H1 (cell line): ENCODE data around the gene LEUTX.
A peak's percentile ranks its signal among the peaks of the same experiment; 100 is the strongest.

ENCODE experiments used
- BRCA1 ChIP-seq: IDR thresholded peaks from 2 replicates; pipeline ENCODE4 v1.6.1; 2012; ENCODE audit warnings: low read depth, low read length, improper control_type of control experiment
- CEBPB ChIP-seq: IDR thresholded peaks from 2 replicates; pipeline ENCODE4 v1.6.1; 2012; ENCODE audit warnings: low read depth, low read length
- EZH2 ChIP-seq: fragments of 200-600 bp; sonication (generic); IDR thresholded peaks from 2 replicates; pipeline ENCODE4 v1.7.1; 2012; ENCODE audit warnings: low read depth, mild to moderate bottlenecking, moderate library complexity, low read length, inconsistent platforms; ENCODE audit not compliant: severe bottlenecking
- GABPA ChIP-seq: IDR thresholded peaks from 2 replicates; pipeline ENCODE4 v1.6.1; 2011; ENCODE audit warnings: mild to moderate bottlenecking, low read length, moderate library complexity, borderline replicate concordance; ENCODE audit not compliant: insufficient read depth
- JUND ChIP-seq: IDR thresholded peaks from 2 replicates; pipeline ENCODE4 v1.6.1; 2011; ENCODE audit warnings: mild to moderate bottlenecking, improper control_type of control experiment, low read length
- KDM4A ChIP-seq: IDR thresholded peaks from one replicate; pipeline ENCODE4 v1.7.1; 2012; ENCODE audit warnings: low read depth, mild to moderate bottlenecking, moderate library complexity, low read length, inconsistent platforms; ENCODE audit not compliant: severe bottlenecking
- POLR2A ChIP-seq, 2 experiments: IDR thresholded peaks; 1 replicate in 1 of 2; 2 replicates in 1 of 2; pipeline ENCODE4 v1.6.1; 2011; ENCODE audit warnings: low read depth in 2 of 2, low read length in 2 of 2, mild to moderate bottlenecking in 2 of 2; ENCODE audit errors: control extremely low read depth in 1 of 2
- POLR2AphosphoS5 ChIP-seq: IDR thresholded peaks from 2 replicates; pipeline ENCODE4 v1.6.1; 2011; ENCODE audit warnings: low read depth, low read length
- TBP ChIP-seq: IDR thresholded peaks from 2 replicates; pipeline ENCODE4 v1.6.1; 2011; ENCODE audit warnings: low read depth, low read length, improper control_type of control experiment
- TF ChIP-seq, protein P1 (sequence below): IDR thresholded peaks from 2 replicates; pipeline ENCODE4 v1.6.1; 2011; ENCODE audit warnings: low read depth, mild to moderate bottlenecking, low read length; ENCODE audit not compliant: insufficient read depth
- TF ChIP-seq, protein P2 (sequence below), 3 experiments: IDR thresholded peaks; 1 replicate in 2 of 3; 2 replicates in 1 of 3; pipeline versions ENCODE4 v1.5.1 to v1.6.1; 2011; ENCODE audit warnings: low read length in 3 of 3, mild to moderate bottlenecking in 3 of 3, inconsistent platforms in 2 of 3, low read depth in 1 of 3, moderate library complexity in 1 of 3; ENCODE audit not compliant: insufficient read depth in 1 of 3; ENCODE audit errors: control extremely low read depth in 1 of 3

DNA sequence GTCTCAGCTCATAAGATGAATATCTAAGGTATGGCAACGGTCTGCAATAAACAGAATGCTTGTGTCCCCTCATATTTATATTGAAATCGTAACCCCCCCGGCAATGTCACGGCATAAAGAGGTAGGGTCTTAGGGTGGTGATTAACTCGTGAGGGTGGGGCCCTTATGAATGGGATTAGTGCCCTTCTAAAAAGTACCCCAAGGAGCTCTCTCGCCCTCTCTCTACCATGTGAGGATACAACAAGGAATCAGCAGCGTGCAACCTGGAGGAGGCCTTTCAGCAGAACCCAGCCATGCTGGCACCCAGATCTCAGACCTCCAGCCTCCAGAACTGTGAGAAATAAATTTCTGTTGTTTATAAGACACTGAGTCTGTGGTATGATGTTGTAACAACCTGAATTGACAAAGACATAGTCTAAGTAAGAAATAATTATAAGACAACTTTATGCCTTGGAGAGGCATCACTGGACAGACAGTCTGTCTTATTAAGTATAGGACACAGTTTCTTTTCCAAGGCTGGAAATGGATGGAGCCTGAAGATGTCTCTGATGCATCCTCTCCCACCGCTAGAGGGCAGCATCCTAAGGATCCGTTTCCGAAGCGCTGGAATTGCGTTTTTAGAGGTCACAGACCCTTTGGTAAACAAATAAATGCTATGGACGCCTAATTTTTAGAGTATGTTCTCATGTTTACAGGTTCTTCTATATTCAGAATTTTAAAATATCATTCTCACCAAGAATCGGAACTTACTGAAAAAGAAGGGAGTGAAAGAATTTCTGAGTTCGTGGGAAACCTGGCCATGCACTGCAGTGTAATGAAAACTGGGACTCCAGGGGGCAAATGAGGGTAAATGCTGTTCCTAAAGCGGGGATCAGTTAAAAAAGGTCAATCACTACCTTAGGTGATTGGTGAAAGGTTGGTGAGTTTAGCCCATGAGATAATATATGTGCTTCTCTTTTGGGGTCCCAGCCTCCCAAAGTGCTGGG lies 13.3 kb upstream of the LEUTX start:
- TF ChIP-seq KDM4A: no peak
- no peak for TF ChIP-seq CEBPB
- no peak for TF ChIP-seq POLR2A (IDR thresholded peaks at IDR 0.05; ENCODE audit: control extremely low read depth in 1 of 2, low read depth in 2 of 2, low read length in 2 of 2)
- TF ChIP-seq, protein P1, sequence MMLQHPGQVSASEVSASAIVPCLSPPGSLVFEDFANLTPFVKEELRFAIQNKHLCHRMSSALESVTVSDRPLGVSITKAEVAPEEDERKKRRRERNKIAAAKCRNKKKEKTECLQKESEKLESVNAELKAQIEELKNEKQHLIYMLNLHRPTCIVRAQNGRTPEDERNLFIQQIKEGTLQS: no peak
- TF ChIP-seq GABPA: no peak
- no peak for TF ChIP-seq EZH2
- no peak for TF ChIP-seq POLR2AphosphoS5
- TF ChIP-seq TBP: no peak
- TF ChIP-seq, protein P2, sequence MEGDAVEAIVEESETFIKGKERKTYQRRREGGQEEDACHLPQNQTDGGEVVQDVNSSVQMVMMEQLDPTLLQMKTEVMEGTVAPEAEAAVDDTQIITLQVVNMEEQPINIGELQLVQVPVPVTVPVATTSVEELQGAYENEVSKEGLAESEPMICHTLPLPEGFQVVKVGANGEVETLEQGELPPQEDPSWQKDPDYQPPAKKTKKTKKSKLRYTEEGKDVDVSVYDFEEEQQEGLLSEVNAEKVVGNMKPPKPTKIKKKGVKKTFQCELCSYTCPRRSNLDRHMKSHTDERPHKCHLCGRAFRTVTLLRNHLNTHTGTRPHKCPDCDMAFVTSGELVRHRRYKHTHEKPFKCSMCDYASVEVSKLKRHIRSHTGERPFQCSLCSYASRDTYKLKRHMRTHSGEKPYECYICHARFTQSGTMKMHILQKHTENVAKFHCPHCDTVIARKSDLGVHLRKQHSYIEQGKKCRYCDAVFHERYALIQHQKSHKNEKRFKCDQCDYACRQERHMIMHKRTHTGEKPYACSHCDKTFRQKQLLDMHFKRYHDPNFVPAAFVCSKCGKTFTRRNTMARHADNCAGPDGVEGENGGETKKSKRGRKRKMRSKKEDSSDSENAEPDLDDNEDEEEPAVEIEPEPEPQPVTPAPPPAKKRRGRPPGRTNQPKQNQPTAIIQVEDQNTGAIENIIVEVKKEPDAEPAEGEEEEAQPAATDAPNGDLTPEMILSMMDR (IDR thresholded peaks at IDR 0.05; ENCODE audit: control extremely low read depth in 1 of 3, insufficient read depth in 1 of 3, low read depth in 1 of 3, low read length in 3 of 3): peak; percentile 72 to 80 (median 72)
- no peak for TF ChIP-seq BRCA1
- TF ChIP-seq JUND: no peak
